Aortic smooth muscle cell (primary cell): ENCODE measurements around the gene EPO. TPM values are rescaled to one million over a fixed set of nuclear protein-coding genes. Genes with fewer than 3 reads are reported as not detected.

ENCODE experiments used
- total RNA-seq: library from RNA; depleted of rRNA; stranded (reverse); fragments of >200 nt; gene quantifications from 2 replicates; pipeline ENCODE4 v1.2.3, GENCODE V29; 2014

EPO gene
- total RNA-seq = not detected in 2 replicates

DNA sequence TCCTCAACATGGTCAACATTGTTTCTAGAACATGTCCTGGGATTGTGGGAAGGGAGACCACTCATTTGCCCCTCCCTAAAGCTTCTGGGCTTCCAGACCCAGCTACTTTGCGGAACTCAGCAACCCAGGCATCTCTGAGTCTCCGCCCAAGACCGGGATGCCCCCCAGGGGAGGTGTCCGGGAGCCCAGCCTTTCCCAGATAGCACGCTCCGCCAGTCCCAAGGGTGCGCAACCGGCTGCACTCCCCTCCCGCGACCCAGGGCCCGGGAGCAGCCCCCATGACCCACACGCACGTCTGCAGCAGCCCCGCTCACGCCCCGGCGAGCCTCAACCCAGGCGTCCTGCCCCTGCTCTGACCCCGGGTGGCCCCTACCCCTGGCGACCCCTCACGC, at the start of gene EPO:
Gene EPO, plus strand, starts transcription at position 190 of the 392 bp plus-strand sequence. CDS start 513 bp downstream, outside the sequence.

DNA sequence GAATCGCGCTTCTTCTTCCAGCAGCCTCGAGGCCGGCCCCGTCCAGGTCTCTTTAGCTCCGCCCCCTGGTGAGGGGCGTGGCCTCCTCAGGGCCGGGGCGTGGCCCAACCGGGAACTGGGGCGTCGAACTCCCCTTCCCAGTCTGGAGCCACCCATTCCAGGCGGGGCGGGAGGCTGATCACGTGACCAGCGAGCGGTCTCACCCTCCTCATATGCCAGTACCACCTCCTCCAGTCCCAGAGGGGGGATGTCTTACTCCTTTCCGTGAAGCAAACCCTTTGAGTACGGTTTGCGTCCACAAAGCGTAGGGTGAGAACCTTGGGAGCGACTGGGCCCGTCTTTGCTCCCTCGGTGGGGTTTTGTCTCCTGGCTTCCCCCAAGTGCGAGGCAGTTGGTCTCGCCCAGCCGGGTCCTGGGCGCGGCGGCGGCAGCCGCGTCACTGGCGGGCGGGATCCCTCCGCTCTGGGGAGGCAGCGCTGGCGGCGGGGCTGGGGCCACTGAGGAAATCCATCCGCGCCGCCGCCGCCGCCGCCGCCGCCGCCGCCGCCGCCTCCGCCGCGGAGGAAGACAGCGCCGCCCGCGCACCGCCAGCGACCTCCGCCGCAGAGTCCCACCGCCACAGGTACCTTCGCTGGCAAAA, 46.8 kb upstream of the EPO start, which contains the start of gene GNB2:
Gene GNB2, plus strand, starts transcription at position 439 of the 640 bp plus-strand sequence. CDS start 2,526 bp downstream, outside the sequence.

DNA sequence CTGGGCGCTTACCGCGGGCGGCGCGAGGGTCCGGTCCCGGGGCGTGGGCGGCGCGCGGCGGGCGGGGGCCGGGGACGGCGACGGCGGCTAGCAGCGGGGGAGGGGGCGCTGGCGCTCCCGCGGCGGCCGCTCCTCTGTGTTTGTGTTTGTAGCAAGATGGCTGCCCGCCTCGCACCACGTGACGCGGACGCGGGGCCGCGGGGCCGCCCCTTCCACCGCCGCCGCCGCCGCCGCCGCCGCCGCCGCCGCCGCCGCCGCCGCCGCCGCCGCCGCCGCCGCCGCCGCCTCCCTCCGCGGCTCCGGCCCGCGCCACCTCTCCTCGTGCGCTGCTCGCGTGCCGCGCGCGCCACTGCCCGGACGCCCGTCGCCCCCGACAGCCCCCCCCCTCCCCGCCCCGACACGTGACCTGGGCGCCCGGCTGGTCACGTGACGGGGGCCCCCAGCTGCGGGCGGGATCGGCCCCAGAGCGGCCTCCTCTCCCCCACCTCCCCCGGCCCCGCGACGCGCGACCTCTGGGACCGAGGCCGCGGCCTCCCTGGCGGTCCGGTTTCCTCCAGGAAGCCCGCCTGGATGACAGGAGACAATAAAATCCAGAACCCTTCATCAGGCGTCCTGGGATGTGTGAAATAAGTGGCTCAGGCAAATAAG, 26.0 kb upstream of the EPO start, which contains the start of gene GIGYF1:
Gene GIGYF1, minus strand, starts transcription at position 153 of the 648 bp plus-strand sequence. CDS start 6,012 bp downstream, outside the sequence.

DNA sequence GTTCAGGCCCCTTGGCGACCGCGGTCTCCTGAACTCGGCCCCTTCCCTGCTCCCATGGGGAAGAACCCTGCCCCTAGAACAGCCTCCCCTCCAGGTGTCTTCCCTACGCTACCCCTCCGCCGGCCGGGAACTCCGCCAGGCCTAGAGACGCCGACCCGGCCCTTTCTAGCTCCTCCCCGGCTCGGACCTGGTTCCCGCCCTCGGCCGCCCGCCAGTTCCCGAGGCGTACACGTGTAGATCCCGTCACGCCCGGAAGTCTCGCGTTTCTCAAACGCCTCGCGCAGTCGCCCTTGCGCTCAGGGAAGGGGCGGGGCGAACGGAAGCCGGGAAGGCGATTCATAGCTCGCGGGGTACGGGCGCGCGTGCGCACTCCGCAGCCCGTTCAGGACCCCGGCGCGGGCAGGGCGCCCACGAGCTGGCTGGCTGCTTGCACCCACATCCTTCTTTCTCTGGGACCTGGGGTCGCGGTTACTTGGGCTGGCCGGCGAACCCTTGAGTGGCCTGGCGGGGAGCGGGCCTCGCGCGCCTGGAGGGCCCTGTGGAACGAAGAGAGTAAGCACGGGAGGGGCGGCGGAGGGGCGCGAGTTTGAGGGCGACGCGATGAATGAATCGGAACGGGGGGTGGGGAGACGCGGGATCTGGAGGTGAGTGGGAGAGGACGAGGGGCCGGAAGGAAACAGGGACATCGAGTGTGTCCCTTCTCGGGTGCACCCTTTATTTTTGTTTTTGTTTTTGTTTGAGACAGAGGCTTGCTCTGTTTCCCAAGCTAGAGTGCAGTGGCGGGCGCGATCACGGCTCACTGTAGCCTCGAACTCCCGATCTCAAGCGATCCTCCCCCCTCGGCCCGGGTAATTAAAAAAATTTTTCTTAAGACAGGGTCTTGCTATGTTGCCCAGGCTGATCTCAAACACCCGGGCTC, 14.3 kb upstream of the EPO start, which contains the start of gene POP7:
Gene POP7, plus strand, starts transcription at position 369 of the 919 bp plus-strand sequence. CDS start 710 bp downstream, outside the sequence.

Other genes with a start within 250 kb of the EPO start
- 21.7 and 22.2 TPM in 2 replicates for gene TSC22D4, start 241.3 kb upstream of the EPO start, total RNA-seq
- gene NYAP1, start 236.5 kb upstream of the EPO start, total RNA-seq = 0.13 and 0.19 TPM in 2 replicates
- 6.0 and 9.1 TPM in 2 replicates for gene AGFG2, start 181.3 kb upstream of the EPO start, total RNA-seq
- gene SAP25, start 146.6 kb upstream of the EPO start, total RNA-seq = not detected in 2 replicates
- gene LRCH4, start 134.3 kb upstream of the EPO start, total RNA-seq = 6.5 and 8.8 TPM in 2 replicates
- 0.40 and 0.56 TPM in 2 replicates for gene FBXO24, start 134.1 kb upstream of the EPO start, total RNA-seq
- 62.9 and 94.5 TPM in 2 replicates for gene PCOLCE, start 118.1 kb upstream of the EPO start, total RNA-seq
- 4.0 and 6.9 TPM in 2 replicates for gene MOSPD3, start 107.9 kb upstream of the EPO start, total RNA-seq
- 0.31 and 0.40 TPM in 2 replicates for gene TFR2, start 78.9 kb upstream of the EPO start, total RNA-seq
- not detected in 2 replicates for gene ACTL6B, start 64.0 kb upstream of the EPO start, total RNA-seq
- 84.4 and 86.5 TPM in 2 replicates for gene GNB2, start 46.7 kb upstream of the EPO start, total RNA-seq
- gene GIGYF1, start 26.2 kb upstream of the EPO start, total RNA-seq = 11.4 and 11.8 TPM in 2 replicates
- gene POP7, start 14.3 kb upstream of the EPO start, total RNA-seq = 30.2 and 34.5 TPM in 2 replicates
- gene ZAN, start 13.1 kb downstream of the EPO start, total RNA-seq = not detected in 2 replicates
- gene EPHB4, start 107.1 kb downstream of the EPO start, total RNA-seq = 14.1 and 16.4 TPM in 2 replicates
- gene SLC12A9, start 132.2 kb downstream of the EPO start, total RNA-seq = 9.7 and 13.2 TPM in 2 replicates
- gene TRIP6, start 146.9 kb downstream of the EPO start, total RNA-seq = 89.4 and 93.8 TPM in 2 replicates
- gene SRRT, start 154.6 kb downstream of the EPO start, total RNA-seq = 37.4 and 52.7 TPM in 2 replicates
- gene UFSP1, start 169.2 kb downstream of the EPO start, total RNA-seq = 3.1 and 4.9 TPM in 2 replicates
- gene ACHE, start 175.4 kb downstream of the EPO start, total RNA-seq = not detected in 2 replicates
- gene MUC3A, start 229.1 kb downstream of the EPO start, total RNA-seq = not detected in 2 replicates
- gene MUC12, start 249.1 kb downstream of the EPO start, total RNA-seq = 0.13 and 0.37 TPM in 2 replicates